HG02884 (cell line): ENCODE data around the gene DIO1.

ENCODE experiments used
- ATAC-seq: cut with Tn5 transposase; IDR thresholded peaks from one replicate; pipeline ENCODE4 v1.9.1; 2021; ENCODE audit warnings: mild to moderate bottlenecking, moderate library complexity; ENCODE audit not compliant: unreplicated experiment

Gene DIO1

GRCh38 chr1:53938136-53938830, 44.3 kb downstream of the DIO1 start:
- no peak for ATAC-seq

- no peak for ATAC-seq
Observed at GRCh38 chr1:53942127-53942957, 48.4 kb downstream of the DIO1 start.

- no peak for ATAC-seq
Observed at GRCh38 chr1:53943090-53943489, 49.1 kb downstream of the DIO1 start.

- ATAC-seq = no peak
Observed at GRCh38 chr1:53943490-53944043, 49.6 kb downstream of the DIO1 start.

GRCh38 chr1:53944469-53945182, 50.6 kb downstream of the DIO1 start:
- ATAC-seq = no peak

GRCh38 chr1:53945183-53945432, 51.1 kb downstream of the DIO1 start:
- ATAC-seq = no peak

GRCh38 chr1:53945433-53946251, 51.7 kb downstream of the DIO1 start, which contains the start of gene IFT25:
Gene IFT25 (minus strand): TSS chr1:53945699. CDS start chr1:53940082, 5,617 bp downstream.
- ATAC-seq = peak; percentile 64

GRCh38 chr1:53946252-53947171, 52.5 kb downstream of the DIO1 start, which contains the start of gene LRRC42:
Gene LRRC42 (plus strand): TSS chr1:53946350. CDS start chr1:53952000, 5,650 bp downstream.
- ATAC-seq = peak; percentile 52

- no peak for ATAC-seq
Observed at GRCh38 chr1:53947172-53947907, 53.4 kb downstream of the DIO1 start.

GRCh38 chr1:53948291-53948690, 54.3 kb downstream of the DIO1 start:
- ATAC-seq = no peak

GRCh38 chr1:53949023-53949990, 55.3 kb downstream of the DIO1 start:
- no peak for ATAC-seq

- no peak for ATAC-seq
Observed at GRCh38 chr1:53951697-53952096, 57.7 kb downstream of the DIO1 start.

GRCh38 chr1:53954128-53954527, 60.1 kb downstream of the DIO1 start:
- ATAC-seq = no peak

GRCh38 chr1:53956308-53957168, 62.6 kb downstream of the DIO1 start:
- ATAC-seq = no peak

- no peak for ATAC-seq
Observed at GRCh38 chr1:53957194-53957818, 63.3 kb downstream of the DIO1 start.

GRCh38 chr1:53959664-53960250, 65.8 kb downstream of the DIO1 start:
- no peak for ATAC-seq
